NK-92 (cell line): Measurements from ENCODE around the gene USP43.
"Not testable (repeated sequence)": the region's sequence is repeated elsewhere in the genome, so short reads cannot be mapped to it uniquely, and the experiment has no call there.

Source experiments
- DNase-seq: peaks from one replicate; lab custom pipeline; 2025; ENCODE audit not compliant: unreplicated experiment; lab: John Stamatoyannopoulos, UW

USP43 gene, protein sequence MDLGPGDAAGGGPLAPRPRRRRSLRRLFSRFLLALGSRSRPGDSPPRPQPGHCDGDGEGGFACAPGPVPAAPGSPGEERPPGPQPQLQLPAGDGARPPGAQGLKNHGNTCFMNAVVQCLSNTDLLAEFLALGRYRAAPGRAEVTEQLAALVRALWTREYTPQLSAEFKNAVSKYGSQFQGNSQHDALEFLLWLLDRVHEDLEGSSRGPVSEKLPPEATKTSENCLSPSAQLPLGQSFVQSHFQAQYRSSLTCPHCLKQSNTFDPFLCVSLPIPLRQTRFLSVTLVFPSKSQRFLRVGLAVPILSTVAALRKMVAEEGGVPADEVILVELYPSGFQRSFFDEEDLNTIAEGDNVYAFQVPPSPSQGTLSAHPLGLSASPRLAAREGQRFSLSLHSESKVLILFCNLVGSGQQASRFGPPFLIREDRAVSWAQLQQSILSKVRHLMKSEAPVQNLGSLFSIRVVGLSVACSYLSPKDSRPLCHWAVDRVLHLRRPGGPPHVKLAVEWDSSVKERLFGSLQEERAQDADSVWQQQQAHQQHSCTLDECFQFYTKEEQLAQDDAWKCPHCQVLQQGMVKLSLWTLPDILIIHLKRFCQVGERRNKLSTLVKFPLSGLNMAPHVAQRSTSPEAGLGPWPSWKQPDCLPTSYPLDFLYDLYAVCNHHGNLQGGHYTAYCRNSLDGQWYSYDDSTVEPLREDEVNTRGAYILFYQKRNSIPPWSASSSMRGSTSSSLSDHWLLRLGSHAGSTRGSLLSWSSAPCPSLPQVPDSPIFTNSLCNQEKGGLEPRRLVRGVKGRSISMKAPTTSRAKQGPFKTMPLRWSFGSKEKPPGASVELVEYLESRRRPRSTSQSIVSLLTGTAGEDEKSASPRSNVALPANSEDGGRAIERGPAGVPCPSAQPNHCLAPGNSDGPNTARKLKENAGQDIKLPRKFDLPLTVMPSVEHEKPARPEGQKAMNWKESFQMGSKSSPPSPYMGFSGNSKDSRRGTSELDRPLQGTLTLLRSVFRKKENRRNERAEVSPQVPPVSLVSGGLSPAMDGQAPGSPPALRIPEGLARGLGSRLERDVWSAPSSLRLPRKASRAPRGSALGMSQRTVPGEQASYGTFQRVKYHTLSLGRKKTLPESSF

DNA sequence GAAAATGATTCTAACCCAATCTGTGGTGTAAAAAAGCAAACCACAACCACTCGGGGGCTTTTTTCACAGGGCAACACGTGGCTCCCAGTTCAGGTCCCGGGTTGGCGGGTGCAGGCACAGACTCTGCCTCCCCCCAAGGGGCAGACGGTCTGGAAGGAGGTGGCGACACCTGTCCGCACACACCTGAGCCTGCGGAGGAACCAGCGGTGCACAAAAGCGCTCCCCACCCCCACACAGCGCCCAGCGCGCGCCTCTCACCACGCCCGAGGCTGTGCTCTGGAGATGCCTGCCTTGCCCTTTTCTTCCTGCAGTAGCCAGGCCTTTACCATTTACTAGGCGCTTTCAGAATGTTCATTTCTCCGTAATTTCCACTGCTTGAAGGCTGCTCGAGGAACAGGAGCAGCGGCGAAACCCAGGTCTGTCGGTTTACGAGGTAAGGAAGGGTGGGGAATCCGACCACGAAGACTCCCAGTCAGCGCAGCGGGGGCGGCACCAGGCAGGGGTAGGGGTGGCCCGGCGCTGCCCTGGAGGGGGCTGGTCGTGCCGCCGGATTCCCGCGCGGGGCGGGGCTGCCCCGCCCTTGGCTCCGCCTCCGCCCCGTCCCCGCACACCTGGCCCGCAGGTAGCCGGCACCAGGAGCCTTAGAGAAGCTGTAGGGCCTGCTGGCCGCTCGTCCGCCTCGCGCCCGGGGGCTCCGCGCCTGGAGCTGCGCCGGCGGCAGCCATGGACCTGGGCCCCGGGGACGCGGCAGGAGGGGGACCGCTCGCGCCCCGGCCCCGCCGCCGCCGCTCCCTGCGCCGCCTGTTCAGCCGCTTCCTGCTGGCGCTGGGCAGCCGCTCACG lies at the start of gene USP43:
TSS of gene USP43 (plus strand) at position 608 of the 842 bp plus-strand sequence. CDS start at position 724, 116 bp downstream.
- DNase-seq: no peak

DNA sequence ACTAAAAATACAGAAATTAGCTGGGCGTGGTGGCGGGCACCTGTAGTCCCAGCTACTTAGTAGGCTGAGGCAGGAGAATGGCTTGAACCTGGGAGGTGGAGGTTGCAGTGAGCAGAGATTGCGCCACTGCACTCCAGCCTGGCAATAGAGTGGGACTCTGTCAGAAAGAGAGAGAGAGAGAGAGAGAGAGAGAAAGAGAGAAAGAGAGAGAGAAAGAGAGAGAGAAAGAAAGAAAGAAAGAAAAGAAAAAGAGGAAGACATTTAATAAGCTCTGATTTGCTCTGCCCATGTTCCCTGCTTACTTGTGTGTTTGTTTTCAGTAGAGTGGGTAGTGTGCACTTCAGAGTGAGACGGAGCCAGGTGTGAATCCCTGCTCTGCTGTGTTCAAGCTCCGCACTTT lies 47.7 kb upstream of the USP43 start:
- not testable (repeated sequence) for DNase-seq

DNA sequence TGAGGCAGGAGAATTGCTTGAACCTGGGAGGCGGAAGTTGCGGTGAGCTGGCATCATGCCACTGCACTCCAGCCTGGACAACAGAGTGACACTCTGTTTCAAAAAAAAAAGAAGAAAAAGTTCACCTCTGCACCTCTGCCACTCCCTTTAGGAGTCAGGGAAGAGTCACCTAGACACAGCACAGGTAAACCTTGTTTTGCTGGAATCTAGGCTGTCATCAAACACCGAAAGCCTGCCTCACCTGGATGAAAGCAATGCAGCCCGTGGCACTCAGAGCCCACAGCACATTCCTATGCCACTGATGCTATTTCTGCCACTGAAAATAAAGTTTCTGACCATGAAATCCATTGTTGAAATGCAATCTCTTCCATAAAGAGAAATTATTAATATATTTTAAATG lies 46.7 kb upstream of the USP43 start:
- no peak for DNase-seq

DNA sequence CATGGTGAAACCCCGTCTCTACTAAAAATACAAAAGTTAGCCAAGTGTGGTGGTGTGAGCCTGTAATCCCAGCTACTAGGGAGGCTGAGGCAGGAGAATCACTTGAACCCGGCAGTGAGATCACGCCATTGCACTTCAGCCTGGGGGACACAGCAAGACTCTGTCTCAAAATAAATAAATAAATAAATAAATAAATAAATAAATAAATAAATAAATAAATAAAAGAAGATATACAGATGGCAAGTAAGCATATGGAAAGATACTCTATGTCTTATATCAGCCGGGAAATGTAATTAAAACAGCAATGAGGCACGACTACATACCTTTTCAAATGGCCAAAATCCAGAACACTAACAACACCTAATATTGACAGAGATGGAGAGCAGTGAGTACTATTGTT lies 40.7 kb upstream of the USP43 start:
- not testable (repeated sequence) for DNase-seq

DNA sequence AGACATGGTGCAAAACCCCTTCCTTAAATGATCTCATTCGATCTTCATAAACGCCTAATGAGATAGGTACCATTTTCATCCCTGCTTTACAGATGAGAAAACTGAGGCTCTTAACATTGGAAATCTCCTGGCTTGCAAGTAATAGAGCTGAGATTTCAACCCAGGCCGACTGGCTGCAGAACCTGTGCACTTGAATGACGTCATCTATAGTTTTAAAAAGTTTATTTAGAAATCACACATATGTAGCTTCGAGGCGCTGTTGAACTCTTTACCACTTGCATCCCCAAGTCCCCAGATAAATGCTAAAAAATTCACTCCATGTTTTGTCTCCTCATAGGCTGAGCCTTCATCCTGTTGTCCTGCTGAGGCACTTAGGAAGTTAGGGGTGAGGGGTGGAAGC lies 38.9 kb upstream of the USP43 start:
- DNase-seq: no peak

DNA sequence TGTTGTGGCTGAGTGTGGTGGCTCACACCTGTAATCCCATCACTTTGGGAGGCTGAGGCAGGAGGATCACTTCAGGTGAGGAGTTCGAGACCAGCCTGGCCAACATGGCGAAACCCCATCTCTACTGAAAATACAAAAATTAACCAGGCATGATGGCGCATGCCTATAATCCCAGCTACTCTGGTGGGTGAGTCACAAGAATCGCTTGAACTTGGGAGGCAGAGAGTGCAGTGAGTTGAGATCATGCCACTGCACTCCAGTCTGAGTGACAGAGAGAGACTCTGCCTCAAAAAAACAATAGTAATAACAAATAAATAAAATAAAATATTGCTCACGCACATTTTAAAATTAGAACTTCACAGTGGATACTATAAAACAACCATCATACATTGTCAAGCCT lies 38.3 kb upstream of the USP43 start:
- not testable (repeated sequence) for DNase-seq

DNA sequence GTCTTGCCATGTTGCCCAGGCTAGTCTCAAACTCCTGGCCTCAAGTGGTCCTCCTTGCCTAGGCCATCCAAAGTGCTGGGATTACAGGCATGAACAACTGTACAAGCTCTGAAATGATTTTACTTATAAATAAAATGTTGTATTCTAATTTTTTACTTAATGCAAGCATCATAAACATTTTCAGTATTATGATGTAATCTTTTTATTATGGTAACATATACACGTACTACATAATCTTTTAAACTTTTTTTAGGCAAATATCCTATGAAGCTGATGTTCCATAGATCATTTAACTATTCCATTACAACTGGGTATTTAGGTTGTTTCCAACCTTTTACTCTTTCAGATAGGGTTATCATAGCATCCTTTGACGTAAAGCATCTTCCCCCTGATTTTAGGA lies 33.8 kb upstream of the USP43 start:
- DNase-seq: no peak

DNA sequence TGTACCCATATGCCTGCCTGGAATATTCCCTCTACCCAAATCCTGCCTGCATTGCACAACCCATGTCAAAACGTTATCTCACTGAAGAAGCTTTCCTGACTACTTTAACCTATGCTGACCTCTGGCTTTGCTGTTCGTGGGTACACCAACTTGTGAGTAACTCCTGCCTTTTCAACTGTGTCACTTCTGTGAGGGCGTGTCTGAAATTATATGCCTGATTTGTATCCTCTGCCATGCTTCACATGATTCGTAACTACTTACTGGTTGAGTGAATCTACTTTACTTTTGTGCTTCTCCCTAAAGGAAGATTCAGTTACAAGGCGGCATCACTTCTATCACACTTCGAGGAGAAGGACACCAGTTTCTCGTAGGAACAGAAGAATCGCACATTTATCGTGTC lies 33.3 kb upstream of the USP43 start:
- no peak for DNase-seq

DNA sequence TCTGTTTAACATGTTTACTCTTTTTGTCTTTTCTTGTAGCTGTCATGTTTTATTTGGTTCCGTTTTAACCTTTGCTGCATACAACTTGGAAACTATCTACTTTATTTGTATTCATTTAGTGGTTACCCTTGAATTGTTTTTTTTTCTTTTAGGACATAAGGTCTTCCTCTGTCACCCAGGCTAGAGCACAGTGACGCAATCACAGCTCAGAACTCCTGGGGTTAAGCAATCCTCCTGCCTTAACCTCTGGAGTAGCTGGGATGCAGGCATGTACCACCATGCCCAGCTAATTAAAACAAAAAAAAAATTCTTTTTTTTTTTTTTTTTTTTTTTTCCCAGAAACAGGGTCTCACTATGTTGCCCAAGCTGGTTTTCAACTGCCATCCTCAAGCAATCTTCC lies 29.8 kb upstream of the USP43 start:
- DNase-seq: no peak

DNA sequence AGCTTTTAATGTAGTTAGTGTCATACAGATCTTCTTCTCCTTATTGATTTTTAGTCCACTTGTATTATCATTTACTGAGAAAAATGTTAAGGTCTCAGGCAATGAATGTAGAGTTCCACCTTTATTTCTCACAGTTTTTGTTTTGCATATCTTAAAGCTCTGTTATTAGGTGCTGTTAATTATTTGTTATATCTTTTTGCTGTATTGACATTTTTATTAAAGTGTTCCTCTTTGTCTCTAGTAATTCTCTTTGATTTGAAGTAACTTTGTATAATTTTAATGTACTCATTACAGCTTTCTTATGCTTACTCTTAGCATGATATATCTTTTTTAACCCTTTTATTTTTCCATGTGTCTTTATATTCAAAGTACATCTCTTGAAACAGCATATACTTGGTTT lies 22.4 kb upstream of the USP43 start:
- DNase-seq: no peak

DNA sequence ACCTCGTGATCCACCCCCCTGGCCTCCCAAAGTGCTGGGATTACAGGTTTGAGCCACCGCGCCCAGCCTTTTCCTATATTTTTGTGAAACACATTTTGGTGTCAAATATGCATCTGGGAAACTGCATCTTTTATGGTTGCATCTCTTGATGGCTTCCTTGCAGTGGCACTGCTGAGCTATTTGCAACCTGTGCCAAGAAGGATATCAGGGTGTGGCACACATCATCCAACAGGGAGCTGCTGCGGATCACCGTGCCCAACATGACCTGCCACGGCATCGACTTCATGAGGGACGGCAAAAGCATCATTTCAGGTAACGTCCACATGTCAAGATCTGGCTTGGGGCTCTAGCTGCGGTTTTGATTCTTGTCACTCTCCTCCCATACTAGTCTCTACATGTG lies 16.8 kb upstream of the USP43 start:
- DNase-seq: no peak

DNA sequence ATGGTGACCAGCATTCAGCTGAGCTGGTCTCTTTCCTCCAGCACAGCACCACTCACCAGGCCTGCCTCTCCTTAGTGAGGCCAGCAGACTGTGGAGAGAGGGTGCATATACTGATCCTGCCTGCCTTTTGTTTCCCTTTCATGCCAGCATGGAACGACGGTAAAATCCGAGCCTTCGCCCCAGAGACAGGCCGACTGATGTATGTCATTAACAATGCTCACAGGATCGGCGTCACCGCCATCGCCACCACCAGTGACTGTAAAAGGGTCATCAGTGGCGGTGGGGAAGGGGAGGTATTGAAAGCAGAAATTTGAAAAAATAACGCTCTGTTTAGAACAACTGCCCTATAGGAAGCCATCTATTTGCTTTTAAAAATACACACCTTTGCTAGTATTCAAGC lies 12.6 kb upstream of the USP43 start:
- no peak for DNase-seq

DNA sequence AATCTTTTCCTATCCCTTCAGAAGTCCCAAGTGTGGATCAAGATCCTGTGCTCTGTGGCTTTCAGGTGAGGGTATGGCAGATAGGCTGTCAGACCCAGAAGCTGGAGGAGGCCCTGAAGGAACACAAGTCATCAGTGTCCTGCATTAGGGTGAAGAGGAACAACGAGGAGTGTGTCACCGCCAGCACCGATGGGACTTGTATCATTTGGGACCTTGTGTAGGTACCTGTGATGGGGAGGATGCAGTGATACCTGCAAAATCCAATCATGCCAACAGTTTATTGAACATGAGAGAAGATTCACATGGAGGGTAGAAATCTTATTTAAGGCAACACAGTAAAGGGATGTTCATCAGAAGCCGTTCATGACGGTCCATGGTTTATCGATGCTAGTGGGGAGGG lies 10.0 kb upstream of the USP43 start:
- no peak for DNase-seq

DNA sequence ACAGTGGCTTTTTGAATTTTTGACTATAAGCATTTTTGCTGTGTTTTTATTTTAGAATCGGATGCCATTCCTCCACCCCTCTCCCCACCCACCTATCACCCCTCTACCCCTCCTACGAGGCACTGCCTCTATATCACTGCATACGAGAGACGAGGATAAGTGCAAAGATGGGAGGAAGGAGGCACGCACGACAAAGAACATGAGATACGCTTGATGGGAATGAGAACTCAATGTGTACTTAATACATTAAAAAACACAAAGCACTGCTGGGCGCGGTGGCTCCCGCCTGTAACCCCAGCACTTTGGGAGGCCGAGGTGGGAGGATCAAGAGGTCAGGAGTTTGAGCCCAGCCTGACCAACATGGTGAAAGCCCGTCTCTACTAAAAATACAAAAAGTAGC lies 8.8 kb upstream of the USP43 start:
- no peak for DNase-seq

DNA sequence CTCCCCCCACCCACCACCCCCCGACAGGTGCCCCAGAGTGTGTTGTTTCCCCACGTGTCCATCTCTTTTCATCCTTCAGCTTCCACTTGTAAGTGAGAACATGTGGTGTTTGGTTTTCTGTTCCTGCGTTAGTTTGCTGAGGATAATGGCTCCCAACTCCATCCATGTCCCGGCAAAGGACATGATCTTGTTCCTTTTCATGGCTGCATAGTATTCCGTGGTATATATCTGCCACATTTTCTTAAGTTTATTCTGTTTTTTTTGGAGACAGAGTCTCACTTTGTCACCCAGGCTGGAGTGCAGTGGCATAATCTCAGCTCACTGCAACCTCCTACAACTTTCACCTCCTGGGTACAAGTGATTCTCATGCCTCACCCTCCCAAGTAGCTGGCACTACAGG lies 4.9 kb upstream of the USP43 start:
- DNase-seq: not testable (repeated sequence)

DNA sequence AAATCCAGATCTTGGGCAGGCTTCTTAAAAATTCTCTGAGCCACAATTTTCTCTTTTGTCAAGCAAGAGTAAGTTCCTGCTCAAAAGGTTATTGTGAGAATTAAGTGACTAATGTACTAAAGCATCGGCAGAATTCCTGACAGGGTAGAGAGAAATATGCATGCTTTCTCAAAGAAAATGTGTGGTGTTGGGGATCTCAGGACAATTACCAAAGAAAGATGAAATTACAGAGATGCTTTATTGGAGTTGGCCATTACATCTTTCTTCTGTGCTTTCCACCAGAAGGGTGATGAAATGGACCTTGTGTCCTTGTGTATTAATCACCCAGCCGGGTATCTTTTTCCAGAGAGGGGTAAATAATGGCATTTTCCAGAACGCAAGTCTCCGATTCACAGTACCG lies 1.7 kb upstream of the USP43 start:
- DNase-seq: no peak

DNA sequence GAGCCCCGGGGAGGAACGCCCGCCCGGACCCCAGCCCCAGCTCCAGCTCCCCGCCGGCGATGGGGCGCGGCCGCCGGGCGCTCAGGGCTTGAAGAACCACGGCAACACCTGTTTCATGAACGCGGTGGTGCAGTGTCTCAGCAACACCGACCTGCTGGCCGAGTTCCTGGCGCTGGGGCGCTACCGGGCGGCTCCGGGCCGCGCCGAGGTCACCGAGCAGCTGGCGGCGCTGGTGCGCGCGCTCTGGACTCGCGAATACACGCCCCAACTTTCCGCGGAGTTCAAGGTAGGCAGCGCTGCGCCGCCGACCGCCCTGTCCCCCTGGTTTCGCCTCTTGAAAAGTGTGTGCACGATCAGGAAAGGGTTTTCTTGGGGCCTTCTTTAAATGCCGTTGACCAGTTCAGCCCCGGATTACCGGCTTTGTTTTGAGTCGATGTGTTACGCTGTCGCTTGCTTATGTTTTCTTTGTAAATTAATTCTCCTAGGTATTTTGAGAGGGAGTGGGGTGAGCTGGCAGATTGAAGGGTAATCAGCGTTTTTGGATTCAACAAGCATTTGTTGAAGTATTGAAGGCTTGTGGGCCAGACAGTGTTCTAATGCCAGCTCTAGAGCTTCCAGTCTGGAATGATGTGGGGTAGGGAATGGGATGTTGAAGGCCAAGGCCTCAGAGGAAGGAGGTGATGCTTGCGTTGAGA lies 681 bp downstream of the USP43 start:
- DNase-seq: no peak

DNA sequence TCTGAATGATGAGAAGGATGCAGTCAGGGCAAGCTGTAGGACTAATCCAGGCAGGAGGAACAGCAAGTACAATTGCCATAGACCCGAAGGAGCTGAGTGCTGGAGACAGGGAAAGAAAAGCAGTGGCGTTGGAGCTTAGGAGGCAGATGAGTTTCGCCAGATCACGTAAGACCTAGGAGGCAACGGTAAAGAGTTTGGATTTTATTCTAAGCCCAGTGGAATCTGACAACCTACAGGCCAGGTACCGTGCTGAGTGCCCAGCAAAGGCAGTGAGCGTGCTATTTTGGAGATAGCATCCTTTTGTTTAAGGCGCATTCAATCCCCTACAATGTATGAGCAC lies 1.2 kb downstream of the USP43 start:
- DNase-seq: no peak

DNA sequence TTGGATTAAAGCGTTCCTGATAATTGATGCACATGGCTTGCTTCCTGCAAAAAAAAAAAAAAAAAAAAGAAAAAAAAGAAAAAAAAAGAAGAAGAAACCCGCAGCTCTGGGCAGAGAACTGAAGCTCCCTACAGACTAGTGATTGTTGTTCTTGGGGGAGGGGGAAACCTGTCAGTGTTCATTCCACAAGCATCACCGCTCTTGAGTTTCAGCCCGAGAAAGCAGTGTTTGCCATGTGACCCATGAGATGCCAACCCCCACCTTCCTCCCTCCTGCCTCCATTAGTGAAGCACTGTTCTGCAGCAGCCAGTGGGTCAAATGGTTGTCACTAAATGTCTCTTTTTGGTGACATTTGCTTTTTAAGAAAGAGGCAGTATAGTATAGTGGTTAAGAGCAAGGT lies 1.7 kb downstream of the USP43 start:
- DNase-seq: no peak

DNA sequence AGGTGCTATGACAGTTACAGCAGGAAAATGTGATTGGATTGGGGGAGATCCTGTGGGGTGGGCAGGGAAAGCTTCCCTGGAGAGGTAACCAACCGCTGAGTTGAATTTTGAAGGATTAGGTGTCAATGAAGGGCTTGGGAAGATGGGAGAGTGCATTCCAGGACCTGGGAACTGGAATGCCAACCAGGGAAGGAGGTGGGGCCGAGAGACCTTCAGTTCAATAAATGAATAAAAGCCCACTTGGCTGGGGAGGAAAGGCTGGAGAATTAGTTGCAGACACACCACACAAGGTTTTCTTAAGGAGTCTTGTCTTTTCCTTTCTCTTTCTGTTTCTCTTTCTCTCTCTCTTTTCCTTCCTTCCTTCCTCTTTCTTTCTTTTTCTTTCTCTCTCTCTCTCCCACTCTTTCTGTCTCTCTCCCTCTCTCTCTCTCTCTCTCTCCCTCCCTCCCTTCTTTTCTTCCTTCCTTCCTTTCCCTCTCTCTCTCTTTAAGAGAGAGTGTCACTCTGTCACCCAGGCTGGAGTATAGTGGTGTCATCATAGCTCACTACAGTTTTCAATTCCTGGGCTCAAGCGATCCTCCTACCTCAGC lies 3.3 kb downstream of the USP43 start:
- no peak for DNase-seq
